GM18873 (cell line): ENCODE data around the gene NEURL1.
"Not testable (repeated sequence)": the region's sequence is repeated elsewhere in the genome, so short reads cannot be mapped to it uniquely, and the experiment has no call there.

Source experiments
- ATAC-seq: cut with Tn5 transposase; IDR thresholded peaks from one replicate; pipeline ENCODE4 v1.9.1; 2021; ENCODE audit warnings: mild to moderate bottlenecking, moderate library complexity, moderate number of reproducible peaks; ENCODE audit not compliant: unreplicated experiment, low FRiP score

The NEURL1 gene

DNA sequence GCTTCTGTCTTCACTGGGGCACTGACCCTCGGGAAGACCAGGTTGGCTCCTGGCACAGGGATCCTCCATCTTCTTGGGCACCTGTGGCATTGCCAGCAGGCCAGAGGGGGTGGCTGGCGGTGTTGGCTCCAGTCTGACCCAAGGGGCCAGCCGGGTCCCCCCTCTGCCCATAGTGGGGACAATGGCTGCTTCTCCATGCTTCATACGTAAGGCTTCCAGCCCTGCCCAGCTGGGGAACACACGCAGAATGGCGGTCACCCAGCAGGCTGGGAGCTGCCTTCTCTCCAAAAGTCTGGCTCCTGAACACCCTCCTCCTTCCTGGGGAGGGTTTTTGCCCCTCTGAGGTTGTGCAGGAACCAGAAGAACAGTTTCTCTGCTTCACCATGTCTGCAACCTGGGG is 106.8 kb downstream of the NEURL1 start:
- ATAC-seq, result no peak

DNA sequence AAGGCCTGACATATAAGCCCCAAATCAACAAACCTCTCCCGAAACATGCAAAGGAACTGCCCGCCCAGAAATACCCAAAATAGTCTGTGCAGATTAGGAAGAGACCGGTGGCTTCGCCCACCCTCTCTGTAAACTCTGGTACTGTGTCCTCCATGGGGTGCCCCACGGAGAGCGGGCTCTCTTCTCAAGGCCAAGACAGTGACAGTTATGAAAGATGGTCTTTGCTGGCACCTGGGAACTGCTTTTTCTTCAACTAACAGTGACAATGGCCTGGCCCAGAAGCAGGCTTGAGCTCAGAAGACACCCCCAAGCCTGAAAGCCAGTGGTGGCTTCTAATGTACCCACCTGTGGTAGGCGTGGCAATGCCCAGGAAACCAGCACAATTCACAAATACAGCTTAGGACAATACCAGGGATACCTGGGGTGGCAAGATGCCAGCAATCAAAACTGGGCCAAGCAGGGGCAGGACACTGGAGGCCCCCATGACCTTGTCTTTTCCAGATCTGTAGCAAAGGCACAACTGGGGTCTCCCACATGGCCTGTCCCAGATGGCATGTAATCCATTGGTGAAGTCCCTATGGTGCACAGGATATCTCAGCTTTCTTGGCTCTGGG is 107.6 kb downstream of the NEURL1 start:
- ATAC-seq, result no peak

GRCh38 chr10:103602028-103602851 is 108.7 kb downstream of the NEURL1 start:
- no peak for ATAC-seq

GRCh38 chr10:103602852-103603155 is 109.3 kb downstream of the NEURL1 start:
- no peak for ATAC-seq

GRCh38 chr10:103603382-103603781 is 109.9 kb downstream of the NEURL1 start:
- ATAC-seq, result no peak

GRCh38 chr10:103605359-103606096 is 112.0 kb downstream of the NEURL1 start:
- ATAC-seq, result no peak

DNA sequence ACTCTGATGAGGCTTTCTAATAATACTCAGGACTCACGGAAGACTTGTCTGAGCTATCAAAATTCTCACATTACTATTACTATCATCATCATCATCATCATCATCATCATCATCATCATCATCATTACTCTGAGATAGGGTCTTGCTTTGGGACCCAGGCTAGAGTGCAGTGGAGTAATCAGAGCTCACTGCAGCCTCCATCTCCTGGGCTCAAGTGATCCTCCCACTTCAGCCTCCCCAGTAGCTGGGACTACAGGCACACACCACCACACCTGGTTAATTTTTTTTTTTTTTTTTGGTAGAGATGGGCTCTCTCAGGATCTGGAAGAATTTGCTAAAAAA is 112.6 kb downstream of the NEURL1 start:
- ATAC-seq, result not testable (repeated sequence)

GRCh38 chr10:103607051-103607450 is 113.5 kb downstream of the NEURL1 start:
- ATAC-seq, result not testable (repeated sequence)

DNA sequence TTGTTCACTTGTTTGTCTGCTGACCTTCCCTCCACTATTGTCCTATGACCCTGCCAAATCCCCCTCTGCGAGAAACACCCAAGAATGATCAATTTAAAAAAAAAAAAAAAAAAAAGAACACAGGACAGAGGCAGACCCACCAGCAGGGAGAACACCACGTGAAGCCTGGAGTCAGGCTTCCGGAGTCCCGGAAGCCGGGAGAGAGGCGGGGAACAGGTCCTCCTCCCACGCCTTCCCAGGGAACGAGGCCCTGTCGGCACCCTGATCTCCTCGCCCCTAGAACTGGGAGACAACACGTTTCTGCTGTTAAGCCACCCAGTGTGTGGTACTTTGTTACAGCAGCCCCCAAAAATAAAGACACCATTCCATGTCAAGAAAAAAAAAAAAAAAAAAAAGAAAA is 114.6 kb downstream of the NEURL1 start:
- not testable (repeated sequence) for ATAC-seq

DNA sequence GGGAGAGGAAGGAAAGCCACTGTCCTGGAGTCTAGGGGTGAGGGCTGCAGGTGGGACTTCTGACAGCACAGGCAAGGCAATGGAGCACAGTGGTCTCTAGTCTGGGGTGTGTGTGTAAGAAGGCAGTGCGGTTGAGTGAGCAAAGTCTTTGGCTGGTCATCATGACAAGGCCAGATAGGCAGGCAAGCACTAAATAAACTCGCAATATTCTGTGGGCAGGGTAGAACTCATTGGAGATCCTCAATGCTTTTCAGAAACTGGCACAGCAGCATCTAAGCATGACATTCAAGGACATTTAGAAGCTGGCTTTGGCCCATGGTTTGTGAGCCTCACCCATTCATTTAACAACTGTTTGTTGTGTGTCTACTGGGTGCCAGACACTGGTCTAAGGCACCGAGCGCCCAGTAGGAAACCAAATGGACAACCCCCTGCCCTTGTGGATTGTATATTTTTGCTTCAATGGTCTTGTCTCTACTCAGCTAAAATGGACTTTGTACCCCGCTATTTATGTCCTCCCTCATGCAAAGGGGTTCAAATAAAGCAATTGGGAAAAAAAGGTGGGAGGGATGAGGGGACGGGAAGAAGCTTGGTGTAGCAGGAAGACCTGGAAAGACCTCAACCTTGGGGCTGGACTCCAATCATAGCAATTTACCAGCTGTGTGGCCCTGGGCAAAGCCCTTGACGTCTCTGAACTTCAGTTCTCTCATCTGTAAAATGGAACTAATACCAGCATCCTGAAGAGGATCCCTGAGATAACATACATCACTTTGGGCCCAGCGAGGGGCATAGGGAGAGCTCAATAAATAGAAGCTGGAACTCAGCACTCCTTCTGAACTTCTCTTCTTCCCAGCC is 116.0 kb downstream of the NEURL1 start:
- no peak for ATAC-seq

DNA sequence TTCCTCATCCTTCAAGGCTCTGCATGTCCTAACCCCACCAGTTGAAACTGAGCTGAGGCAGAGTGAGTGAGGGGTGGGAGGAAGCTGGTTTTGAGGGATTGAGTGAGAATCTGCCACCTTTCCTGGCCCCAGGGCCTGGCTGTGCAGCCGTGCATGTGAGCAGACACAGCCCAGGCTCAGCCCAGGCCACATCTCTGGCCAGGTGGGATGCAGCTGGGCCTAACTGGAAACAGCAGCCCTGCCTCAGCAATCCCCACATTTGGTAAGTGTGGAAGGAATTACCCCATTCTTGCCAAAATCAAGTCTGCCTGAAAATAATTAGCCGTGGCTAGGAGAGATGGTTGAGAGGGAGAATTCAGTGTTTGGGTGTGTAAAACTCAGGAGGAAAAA is 116.6 kb downstream of the NEURL1 start:
- ATAC-seq, result no peak

DNA sequence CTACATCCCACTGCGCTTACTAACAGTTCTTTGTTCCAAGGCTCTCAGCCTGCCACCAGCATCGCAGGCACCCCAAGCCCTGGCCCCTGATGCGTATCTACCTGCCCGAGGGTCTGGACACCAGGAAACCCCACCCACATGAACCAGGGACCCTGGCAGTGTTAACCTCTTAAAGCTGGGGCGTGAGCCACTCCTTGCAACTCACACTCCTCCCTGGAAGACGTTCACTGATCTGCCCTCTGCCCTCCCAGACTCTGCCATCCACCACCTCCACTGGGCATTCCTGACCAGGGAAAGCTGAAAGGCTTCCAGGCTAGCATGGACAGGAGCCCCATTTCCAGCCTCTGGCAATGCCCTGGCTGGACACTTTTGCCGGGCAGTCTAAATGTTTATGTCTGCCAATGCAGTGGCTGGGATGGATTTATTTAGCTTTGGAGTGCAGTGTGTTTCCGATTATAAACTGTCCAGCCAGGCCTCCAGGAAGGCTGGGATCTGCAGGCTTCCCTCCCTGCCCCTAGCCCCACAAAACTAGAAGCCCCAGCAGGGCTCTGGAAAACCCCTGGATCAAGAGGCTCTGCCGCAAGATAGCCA is 117.5 kb downstream of the NEURL1 start:
- ATAC-seq, result no peak

GRCh38 chr10:103612462-103613365 is 119.2 kb downstream of the NEURL1 start:
- no peak for ATAC-seq

DNA sequence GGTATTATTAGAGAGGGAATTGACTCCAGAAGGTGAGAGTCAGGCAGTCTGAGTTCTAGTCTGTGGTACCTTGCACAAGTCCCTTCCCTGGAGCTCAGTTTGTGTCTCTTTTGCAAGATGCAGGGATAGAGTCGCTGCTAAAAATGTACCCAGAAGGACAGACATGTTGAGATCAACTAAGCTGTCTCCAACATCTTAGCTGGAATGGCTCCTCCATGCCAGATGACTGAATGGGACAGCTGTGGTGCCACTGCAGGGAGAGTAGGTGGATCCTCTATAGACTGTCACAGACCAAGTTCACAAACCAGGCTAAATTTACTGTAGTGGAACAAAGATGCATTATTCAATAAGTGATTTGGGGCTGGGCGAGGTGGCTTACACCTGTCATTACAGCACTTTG is 120.1 kb downstream of the NEURL1 start:
- ATAC-seq, result no peak

DNA sequence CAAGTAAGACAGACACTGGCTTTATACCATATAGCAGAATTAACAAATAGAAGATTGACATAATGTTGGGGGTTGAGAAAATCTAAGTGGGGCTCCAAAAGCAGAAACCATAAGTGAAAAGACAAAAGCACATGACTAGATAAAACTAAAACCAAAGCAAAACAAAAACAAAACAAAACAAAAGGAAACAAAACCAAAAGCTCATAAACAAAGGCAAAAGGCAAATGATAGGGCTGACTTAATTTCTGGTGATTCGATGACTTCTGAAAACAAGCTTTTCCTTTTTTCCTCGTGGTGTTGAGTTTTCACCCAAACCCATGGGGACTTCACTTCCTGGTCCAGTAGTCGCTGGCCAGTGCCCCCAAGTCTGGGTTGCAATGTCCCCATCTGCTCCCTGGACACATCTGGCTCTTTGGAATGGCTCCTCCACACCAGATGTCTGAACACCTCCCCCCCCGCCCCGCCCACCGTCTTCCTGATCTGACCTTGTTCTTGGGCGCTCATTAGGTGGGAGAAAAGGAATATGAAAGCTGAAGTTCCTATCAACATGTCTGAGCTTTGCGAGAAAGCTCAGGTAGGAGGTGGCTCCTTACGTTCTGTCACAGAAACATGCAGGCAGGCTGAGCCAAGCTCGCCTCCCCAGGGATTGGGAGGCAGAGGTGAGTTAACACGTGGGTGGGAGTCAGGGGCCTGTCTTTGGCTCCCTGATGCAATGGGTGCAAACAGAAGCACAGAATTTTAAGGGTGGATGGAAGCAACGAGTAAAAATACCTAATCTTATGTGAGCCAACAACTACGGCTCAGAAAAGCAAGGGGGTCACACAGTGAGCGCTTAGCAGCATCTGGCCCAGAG is 121.0 kb downstream of the NEURL1 start:
- no peak for ATAC-seq

DNA sequence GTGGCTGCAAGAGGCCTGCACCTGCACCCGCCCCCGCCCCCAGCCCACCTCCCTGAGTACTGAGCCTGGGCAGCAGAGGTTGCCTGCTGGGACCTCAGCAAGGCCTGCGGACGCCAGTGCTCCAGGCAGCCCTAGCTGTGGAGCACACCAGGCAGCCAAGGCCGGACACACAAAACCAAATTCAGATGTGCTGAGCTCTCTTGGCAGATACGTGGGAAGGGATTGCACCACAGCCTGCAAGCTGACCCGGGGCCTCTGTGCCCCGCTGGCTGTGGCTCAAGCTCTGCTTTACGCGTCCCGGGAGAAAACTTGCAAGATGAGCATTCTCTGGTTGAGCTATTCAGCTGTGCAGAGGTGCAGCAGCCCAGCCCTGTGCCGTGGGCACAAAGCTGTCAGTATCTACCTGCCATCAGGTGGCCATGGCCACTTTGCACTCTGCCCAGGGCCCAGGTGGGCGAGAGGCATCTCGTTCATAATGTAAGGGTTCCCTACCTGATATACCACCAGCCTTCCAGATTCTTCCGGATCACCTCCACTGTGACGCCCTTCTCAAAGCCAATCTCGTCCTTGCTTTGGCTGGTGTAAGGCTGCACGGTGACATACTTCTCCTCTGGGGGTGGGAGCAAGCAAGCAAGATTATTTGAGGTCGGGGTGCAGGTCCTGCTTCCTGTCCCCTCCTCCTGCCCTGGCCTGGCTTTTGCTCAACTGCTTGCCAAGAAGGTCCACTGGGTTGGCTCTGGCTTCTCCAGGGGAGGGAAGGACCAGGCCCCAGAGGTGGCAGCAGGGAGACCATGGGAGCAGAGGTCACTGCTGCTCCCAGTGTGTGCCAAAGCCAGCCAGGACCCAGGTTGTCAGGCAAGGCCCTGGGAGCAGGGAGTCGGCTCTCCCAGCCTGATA is 123.4 kb downstream of the NEURL1 start:
- no peak for ATAC-seq

GRCh38 chr10:103617602-103618385 is 124.3 kb downstream of the NEURL1 start:
- ATAC-seq, result no peak
